ENCODE results near the gene SERPINB5. TPM values are rescaled to one million over a fixed set of nuclear protein-coding genes. Genes with fewer than 3 reads are reported as not detected.

SERPINB5 gene
- total and polyA plus RNA-seq, 2 experiments from 2014 or later, result 0.23 to 0.76 TPM

DNA sequence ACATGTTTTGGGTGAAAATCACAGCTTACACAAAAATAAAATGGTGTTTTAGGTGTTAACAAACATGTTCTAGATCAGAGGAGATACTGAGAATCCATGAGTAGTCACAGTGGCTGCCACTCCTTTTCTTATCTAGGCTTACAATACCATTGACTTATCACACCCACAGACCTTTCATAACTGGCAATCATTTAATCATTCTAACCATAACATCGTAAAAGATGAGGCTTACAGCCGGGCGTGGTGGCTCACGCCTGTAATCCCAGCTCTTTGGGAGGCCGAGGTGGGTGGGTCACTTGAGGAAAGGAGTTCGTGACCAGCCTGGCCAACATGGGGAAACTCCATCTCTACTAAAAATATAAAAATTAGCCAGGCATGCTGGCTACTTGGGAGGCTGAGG, 18.8 kb upstream of the SERPINB5 start:
- Histone ChIP-seq H2AFZ (no peak overlapping the region), H3K27ac (no peak overlapping the region), H4K20me1 (ENCODE audit: insufficient read depth, poor library complexity, severe bottlenecking) (no peaks in the 10 kb centered on the region), H3K9me3 (ENCODE audit: low read depth) (no peaks in the 10 kb centered on the region), H3K79me2 (no peaks in the 10 kb centered on the region), H3K36me3 (replicated peaks; ENCODE audit: insufficient read depth, low read depth) (no peaks in the 10 kb centered on the region), H3K4me3 (no peak overlapping the region), H3K4me2 (no peak overlapping the region), H3K27me3 (no peaks in the 10 kb centered on the region), H3K9me2 (replicated peaks; ENCODE audit: insufficient read depth) (no peaks in the 10 kb centered on the region), H3K4me1 (ENCODE audit: insufficient read depth) (peaks cover 5% of the 10 kb centered on the region)
- 63% methylated on average over 6 of the region's 6 CpGs for WGBS (ENCODE audit: low lambda C conversion rate, missing lambda C conversion rate)
- TF ChIP-seq, protein P1, sequence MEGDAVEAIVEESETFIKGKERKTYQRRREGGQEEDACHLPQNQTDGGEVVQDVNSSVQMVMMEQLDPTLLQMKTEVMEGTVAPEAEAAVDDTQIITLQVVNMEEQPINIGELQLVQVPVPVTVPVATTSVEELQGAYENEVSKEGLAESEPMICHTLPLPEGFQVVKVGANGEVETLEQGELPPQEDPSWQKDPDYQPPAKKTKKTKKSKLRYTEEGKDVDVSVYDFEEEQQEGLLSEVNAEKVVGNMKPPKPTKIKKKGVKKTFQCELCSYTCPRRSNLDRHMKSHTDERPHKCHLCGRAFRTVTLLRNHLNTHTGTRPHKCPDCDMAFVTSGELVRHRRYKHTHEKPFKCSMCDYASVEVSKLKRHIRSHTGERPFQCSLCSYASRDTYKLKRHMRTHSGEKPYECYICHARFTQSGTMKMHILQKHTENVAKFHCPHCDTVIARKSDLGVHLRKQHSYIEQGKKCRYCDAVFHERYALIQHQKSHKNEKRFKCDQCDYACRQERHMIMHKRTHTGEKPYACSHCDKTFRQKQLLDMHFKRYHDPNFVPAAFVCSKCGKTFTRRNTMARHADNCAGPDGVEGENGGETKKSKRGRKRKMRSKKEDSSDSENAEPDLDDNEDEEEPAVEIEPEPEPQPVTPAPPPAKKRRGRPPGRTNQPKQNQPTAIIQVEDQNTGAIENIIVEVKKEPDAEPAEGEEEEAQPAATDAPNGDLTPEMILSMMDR (IDR thresholded peaks at IDR 0.05; ENCODE audit: poor library complexity), result no peak
- no peak for TF ChIP-seq EZH2phosphoT487 (IDR thresholded peaks at IDR 0.05; ENCODE audit: low read depth, severe bottlenecking, unreplicated experiment)
- TF ChIP-seq EZH2 (IDR thresholded peaks at IDR 0.05; ENCODE audit: borderline replicate concordance), result no peak
- DNase-seq (ENCODE audit: low spot score), result no peak

DNA sequence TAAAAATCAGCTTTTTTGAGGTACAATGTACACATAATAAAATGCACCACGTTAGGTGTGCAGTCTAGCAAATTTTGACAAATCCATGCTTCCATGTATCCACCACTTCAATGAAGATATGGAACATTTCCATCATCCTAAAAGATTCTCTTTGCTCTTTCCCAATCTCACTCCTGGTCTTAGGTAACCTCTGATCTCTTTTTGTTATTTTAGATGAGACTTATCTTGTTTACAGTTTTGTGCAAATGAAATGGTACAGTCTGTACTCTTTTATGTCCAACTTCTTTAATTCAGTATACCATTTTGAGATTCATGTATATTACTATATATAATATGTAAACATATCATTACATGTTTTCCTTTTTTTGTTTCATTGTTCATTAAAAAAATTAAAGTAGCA, 16.3 kb upstream of the SERPINB5 start:
- 69% methylated on average over 1 of the region's 1 CpG for WGBS (ENCODE audit: low lambda C conversion rate, missing lambda C conversion rate)
- no peaks in the 10 kb centered on the region for H3K79me2 ChIP-seq

DNA sequence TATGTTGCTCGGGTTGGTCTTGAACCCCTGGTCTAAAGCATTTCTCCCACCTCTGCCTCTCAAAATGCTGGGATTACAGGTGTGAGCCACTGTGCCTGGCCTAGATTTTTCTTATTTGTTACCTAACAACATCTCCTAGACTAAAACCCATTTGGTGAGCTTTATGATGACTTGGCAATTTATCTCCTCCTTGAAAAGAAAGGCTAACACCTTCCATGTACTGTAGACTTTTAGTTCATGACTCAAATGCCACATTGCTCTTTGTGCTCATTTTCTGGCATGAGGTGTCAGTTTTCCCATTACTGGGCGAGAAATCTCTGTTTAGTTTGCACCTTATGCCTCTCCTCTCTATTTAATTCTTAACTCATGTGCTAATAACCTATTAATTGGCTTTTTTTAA, 12.3 kb upstream of the SERPINB5 start:
- no peaks in the 10 kb centered on the region for H4K20me1 ChIP-seq (ENCODE audit: insufficient read depth, poor library complexity, severe bottlenecking)
- TF ChIP-seq, protein P1 (IDR thresholded peaks at IDR 0.05; ENCODE audit: poor library complexity), result no peak
- TF ChIP-seq EZH2 (IDR thresholded peaks at IDR 0.05; ENCODE audit: borderline replicate concordance) (no peak), EZH2phosphoT487 (IDR thresholded peaks at IDR 0.05; ENCODE audit: low read depth, severe bottlenecking, unreplicated experiment) (no peak)
- WGBS (ENCODE audit: low lambda C conversion rate, missing lambda C conversion rate), result 85% methylated on average over 2 of the region's 2 CpGs

More for the DNA sequence above, 16.3 kb upstream of the SERPINB5 start:
- Histone ChIP-seq H4K20me1 (ENCODE audit: insufficient read depth, poor library complexity, severe bottlenecking) (no peaks in the 10 kb centered on the region), H3K4me1 (ENCODE audit: insufficient read depth) (no peaks in the 10 kb centered on the region), H3K27me3 (peaks cover 3% of the 10 kb centered on the region), H3K9me3 (ENCODE audit: low read depth) (no peaks in the 10 kb centered on the region), H2AFZ (no peak overlapping the region), H3K4me2 (no peak overlapping the region), H3K27ac (no peak overlapping the region), H3K36me3 (replicated peaks; ENCODE audit: insufficient read depth, low read depth) (no peaks in the 10 kb centered on the region), H3K4me3 (no peak overlapping the region), H3K9me2 (replicated peaks; ENCODE audit: insufficient read depth) (no peaks in the 10 kb centered on the region)
- TF ChIP-seq EZH2 (IDR thresholded peaks at IDR 0.05; ENCODE audit: borderline replicate concordance) (no peak), EZH2phosphoT487 (IDR thresholded peaks at IDR 0.05; ENCODE audit: low read depth, severe bottlenecking, unreplicated experiment) (no peak)
- TF ChIP-seq, protein P1 (IDR thresholded peaks at IDR 0.05; ENCODE audit: poor library complexity), result no peak
- no peak for DNase-seq (ENCODE audit: low spot score)

DNA sequence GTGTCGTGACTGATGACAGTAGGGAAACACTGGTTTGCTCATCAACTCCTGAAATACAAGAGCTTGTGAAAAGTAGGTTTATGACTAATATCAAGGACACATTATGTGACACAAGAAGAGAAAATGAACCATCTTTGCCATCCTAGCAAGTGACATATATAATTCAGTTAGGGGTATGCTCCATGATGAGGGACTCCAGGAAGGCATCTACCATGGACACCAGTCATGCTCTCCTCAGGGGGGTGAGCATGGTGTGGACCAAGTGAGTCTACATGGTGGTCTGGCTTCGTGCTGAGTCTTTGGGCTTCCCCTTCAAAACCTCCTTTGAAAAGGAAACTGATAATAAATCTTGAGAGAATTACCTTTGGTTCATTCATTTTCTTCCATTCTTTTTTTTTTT, 11.7 kb upstream of the SERPINB5 start:
- Histone ChIP-seq H3K9me3 (ENCODE audit: low read depth) (no peaks in the 10 kb centered on the region), H3K4me2 (no peak overlapping the region), H3K27me3 (peaks cover 3% of the 10 kb centered on the region), H3K79me2 (no peaks in the 10 kb centered on the region), H3K27ac (no peak overlapping the region), H2AFZ (no peak overlapping the region), H3K4me3 (no peak overlapping the region), H3K4me1 (ENCODE audit: insufficient read depth) (no peaks in the 10 kb centered on the region), H4K20me1 (ENCODE audit: insufficient read depth, poor library complexity, severe bottlenecking) (no peaks in the 10 kb centered on the region), H3K9me2 (replicated peaks; ENCODE audit: insufficient read depth) (no peaks in the 10 kb centered on the region), H3K36me3 (replicated peaks; ENCODE audit: insufficient read depth, low read depth) (no peaks in the 10 kb centered on the region)
- 85% methylated on average over 2 of the region's 2 CpGs for WGBS (ENCODE audit: low lambda C conversion rate, missing lambda C conversion rate)
- no peak for TF ChIP-seq EZH2 (IDR thresholded peaks at IDR 0.05; ENCODE audit: borderline replicate concordance)
- TF ChIP-seq, protein P1 (IDR thresholded peaks at IDR 0.05; ENCODE audit: poor library complexity), result no peak
- TF ChIP-seq EZH2phosphoT487 (IDR thresholded peaks at IDR 0.05; ENCODE audit: low read depth, severe bottlenecking, unreplicated experiment), result no peak
- DNase-seq (ENCODE audit: low spot score), result no peak

More for the DNA sequence above, 12.3 kb upstream of the SERPINB5 start:
- Histone ChIP-seq H3K27ac (no peak overlapping the region), H3K9me3 (ENCODE audit: low read depth) (no peaks in the 10 kb centered on the region), H3K4me3 (no peak overlapping the region), H3K4me2 (no peak overlapping the region), H3K27me3 (peaks cover 3% of the 10 kb centered on the region), H3K4me1 (ENCODE audit: insufficient read depth) (no peaks in the 10 kb centered on the region), H2AFZ (no peak overlapping the region), H3K36me3 (replicated peaks; ENCODE audit: insufficient read depth, low read depth) (no peaks in the 10 kb centered on the region), H3K9me2 (replicated peaks; ENCODE audit: insufficient read depth) (no peaks in the 10 kb centered on the region), H3K79me2 (no peaks in the 10 kb centered on the region)
- DNase-seq (ENCODE audit: low spot score), result no peak
